GM15510 (cell line): ENCODE results near the gene MSLN.

ENCODE experiments used
- POLR2A ChIP-seq: IDR thresholded peaks from 3 replicates; pipeline ENCODE4 v1.6.1; 2011; ENCODE audit warnings: borderline replicate concordance; ENCODE audit not compliant: insufficient read length; ENCODE audit errors: extremely low read depth

MSLN gene

GRCh38 chr16:807347-808084 is 47.0 kb downstream of the MSLN start:
- peak; percentile 81 for TF ChIP-seq POLR2A

- no peak for TF ChIP-seq POLR2A
Observed at GRCh38 chr16:808085-808386, 47.5 kb downstream of the MSLN start.

- no peak for TF ChIP-seq POLR2A
Observed at GRCh38 chr16:813204-813915, 52.8 kb downstream of the MSLN start.

GRCh38 chr16:813916-814412 is 53.4 kb downstream of the MSLN start:
- no peak for TF ChIP-seq POLR2A

DNA sequence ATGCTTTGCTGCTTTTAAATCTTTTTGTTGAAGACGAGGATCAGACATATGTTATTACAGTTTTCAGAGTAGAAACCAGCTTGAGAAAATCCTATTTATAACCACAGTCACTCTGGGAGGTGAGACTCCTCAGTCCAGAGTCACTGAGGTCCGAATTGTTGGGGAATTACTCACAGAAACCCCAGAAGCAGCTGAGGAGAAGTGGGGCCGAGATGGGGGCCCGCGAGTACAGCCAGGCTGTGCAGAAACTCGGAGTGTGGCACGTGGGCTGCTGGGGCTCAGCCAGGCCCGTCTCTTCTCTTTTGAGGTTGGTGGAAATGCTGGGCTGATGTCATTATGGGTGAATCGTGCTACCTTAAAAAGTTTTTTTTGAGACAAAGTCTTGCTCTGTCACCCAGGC is 54.4 kb downstream of the MSLN start:
- TF ChIP-seq POLR2A: no peak

DNA sequence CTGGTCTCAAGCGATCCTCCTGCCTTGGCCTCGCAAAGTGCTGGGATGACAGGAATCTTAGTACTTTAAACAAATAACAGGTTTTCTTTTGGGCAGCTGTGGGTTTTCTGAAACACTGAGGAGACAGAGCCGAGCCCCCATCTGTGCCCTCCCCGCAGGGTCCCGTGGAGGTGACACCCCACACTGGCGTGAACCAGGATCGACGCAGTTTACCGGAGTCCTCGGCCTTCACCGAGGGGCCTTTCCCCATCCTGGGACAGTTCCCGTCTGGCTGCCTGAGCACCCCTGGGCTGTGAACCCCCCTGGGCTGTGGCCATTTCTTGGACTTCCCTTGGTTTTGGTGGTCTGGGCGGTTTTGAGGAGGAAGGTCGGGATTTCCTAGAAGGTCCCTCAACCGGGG is 55.3 kb downstream of the MSLN start:
- TF ChIP-seq POLR2A: no peak

DNA sequence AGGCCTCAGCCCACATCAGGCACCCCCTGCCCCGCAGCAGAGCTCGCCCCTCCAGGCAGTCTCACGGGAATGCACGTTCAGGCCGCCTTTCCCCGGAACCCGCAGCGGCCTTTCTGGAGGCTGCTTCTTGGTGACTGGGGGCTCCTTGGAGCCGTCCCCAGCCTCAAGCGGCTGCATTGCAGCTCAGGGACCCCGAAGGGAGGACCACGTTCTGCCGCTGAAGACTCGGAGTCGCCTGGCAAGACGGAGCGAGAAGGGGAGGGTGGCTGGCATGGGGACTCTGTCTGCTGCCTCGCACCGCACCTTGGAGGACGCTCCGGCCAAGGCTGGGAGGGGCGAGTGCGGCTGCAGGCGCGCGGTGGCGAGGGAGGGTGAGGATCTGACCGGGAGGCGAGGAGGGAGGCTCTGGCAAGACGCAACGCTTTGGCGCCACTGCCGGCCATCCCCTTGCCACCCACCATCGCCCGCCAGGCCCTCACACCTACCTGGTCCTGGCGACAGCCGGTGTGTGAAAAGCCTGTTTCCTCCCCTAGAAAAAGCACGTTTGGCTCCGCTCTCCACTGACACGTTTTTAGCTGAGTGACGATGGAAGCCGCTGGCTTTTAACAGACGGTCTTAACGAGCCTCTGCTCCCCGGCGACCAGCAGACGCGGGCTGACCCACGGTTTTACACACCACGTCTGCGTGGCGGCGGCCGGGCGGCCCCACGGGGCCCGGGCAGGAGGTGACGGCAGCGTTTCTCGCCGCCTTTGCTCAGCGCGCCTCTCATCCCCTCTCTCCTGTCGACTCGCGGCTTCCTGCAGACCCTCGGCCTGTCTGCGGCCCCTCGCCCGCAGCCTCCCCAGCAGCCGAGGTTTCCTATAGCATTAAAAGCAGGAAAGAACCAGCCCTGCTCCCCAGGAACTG is 56.7 kb downstream of the MSLN start:
- TF ChIP-seq POLR2A: no peak

GRCh38 chr16:818132-818531 is 57.6 kb downstream of the MSLN start:
- no peak for TF ChIP-seq POLR2A
